Measurements from ENCODE around the gene CCT8. TPM values are rescaled to one million over a fixed set of nuclear protein-coding genes. Genes with fewer than 3 reads are reported as not detected.

The CCT8 gene
- total and polyA plus RNA-seq, 2 of the 8 experiments (the other 6 are each of a cell fraction or from before 2014, with no cell fraction given) = 151 to 319 TPM

DNA sequence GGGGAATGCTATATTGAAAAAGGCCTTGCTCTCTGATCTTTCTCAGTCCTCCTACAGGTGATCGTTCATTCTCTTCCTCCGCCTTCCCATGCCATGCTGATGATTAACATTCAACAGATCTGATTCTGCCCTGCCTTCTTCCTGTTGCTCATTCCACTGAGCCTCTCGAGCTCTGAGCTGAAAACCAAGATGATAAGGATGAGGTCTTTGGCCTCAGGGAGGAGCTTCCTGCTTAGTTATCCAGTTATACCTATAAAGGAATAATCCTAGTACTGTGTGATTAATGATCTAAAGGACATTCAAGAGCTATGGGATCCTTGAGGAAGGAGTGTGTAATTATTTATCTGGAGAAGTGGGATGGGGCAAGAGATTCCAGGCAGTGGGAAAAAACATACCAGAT is 31.8 kb upstream of the CCT8 start:
- no peak for FAIRE-seq
- CTCF ChIA-PET (ENCODE audit: partially characterized antibody) = interaction anchor here (1.8 to 2.7 kb wide), 4 partner anchors 8 to 256 kb away, joined by 4 to 16 read pairs (median 6); no protein-coding TSS in a partner anchor
- H2BK15ac ChIP-seq (ENCODE audit: low read length) = no peak overlapping the region
- no peak overlapping the region for H3K18ac ChIP-seq (ENCODE audit: extremely low read depth, low read length)
- no peak overlapping the region for H4K91ac ChIP-seq (replicated peaks; ENCODE audit: insufficient read length, low read length)
- H2BK120ac ChIP-seq (replicated peaks; ENCODE audit: low read depth, low read length) = no peak overlapping the region
- H3K14ac ChIP-seq (ENCODE audit: insufficient read length) = no peak overlapping the region
- H3K36me3 ChIP-seq (ENCODE audit: control insufficient read depth in 2 of 4, insufficient read depth in 4 of 4, low read length in 3 of 4) = no peaks in the 10 kb centered on the region
- WGBS, 2 experiments (ENCODE audit: extremely low coverage in 1 of 2, insufficient coverage in 1 of 2, insufficient read length in 1 of 2, insufficient replicate concordance in 2 of 2, low coverage in 1 of 2, low lambda C conversion rate in 2 of 2, missing lambda C conversion rate in 1 of 2) = 89% methylated on average over 3 of the region's 3 CpGs; no CpG with 5 or more reads in 1 of the 2 experiments
- DNase-seq (ENCODE audit: low read depth in 1 of 2, low spot score in 2 of 2) = no peak
- H2BK20ac ChIP-seq (ENCODE audit: low read length) = no peak overlapping the region
- no peak overlapping the region for H3K4me2 ChIP-seq (ENCODE audit: insufficient read depth in 1 of 2, low read depth in 2 of 2, low read length in 2 of 2)
- H3K27ac ChIP-seq (ENCODE audit: low read depth, low read length) = no peak overlapping the region
- H3K23ac ChIP-seq (ENCODE audit: insufficient read length) = no peak overlapping the region
- no peak overlapping the region for H3K4ac ChIP-seq (replicated peaks; ENCODE audit: insufficient read length, low read depth, low read length)
- H3K23me2 ChIP-seq (ENCODE audit: low read depth, low read length) = no peaks in the 10 kb centered on the region
- H3K56ac ChIP-seq (replicated peaks; ENCODE audit: insufficient read length, low read depth, low read length) = no peak overlapping the region
- no peak overlapping the region for H4K8ac ChIP-seq (ENCODE audit: extremely low read depth, insufficient read depth, low read length)
- H3K9me3 ChIP-seq (ENCODE audit: insufficient read depth in 2 of 2, low read depth in 1 of 2, low read length in 1 of 2) = no peaks in the 10 kb centered on the region
- H4K20me1 ChIP-seq (replicated peaks in 1 of 2; ENCODE audit: control insufficient read depth in 1 of 2, insufficient read depth in 2 of 2, low read length in 2 of 2) = no peaks in the 10 kb centered on the region
- POLR2A ChIA-PET (ENCODE audit: partially characterized antibody) = interaction anchor here (0.6 to 1.5 kb wide), 2 partner anchors 27 to 195 kb away, joined by 3 read pairs; no protein-coding TSS in a partner anchor
- no peak overlapping the region for H3K9ac ChIP-seq (replicated peaks in 1 of 4; ENCODE audit: extremely low read depth in 1 of 4, low read depth in 3 of 4, low read length in 3 of 4)
- no peaks in the 10 kb centered on the region for H3K79me2 ChIP-seq (ENCODE audit: control insufficient read depth in 1 of 2, insufficient read depth in 2 of 2, low read length in 2 of 2)
- H2BK5ac ChIP-seq (ENCODE audit: low read depth, low read length) = no peak overlapping the region
- no peaks in the 10 kb centered on the region for H3K79me1 ChIP-seq (ENCODE audit: low read depth, low read length)
- no peaks in the 10 kb centered on the region for H3K4me1 ChIP-seq (replicated peaks in 1 of 4; ENCODE audit: control insufficient read depth in 3 of 4, insufficient read depth in 4 of 4, low read length in 3 of 4)
- no peak overlapping the region for H2AK5ac ChIP-seq (ENCODE audit: low read depth, low read length)
- H2BK12ac ChIP-seq (ENCODE audit: low read depth, low read length) = no peak overlapping the region
- no peak for TF ChIP-seq CBX8 (IDR thresholded peaks at IDR 0.05; ENCODE audit: borderline replicate concordance, low read depth, low read length)
- TF ChIP-seq CHD1 (IDR thresholded peaks at IDR 0.05; ENCODE audit: low read depth, low read length) = no peak
- no peak for TF ChIP-seq RFX5 (IDR thresholded peaks at IDR 0.05; ENCODE audit: borderline replicate concordance, low read depth, low read length)
- TF ChIP-seq SIRT6 (IDR thresholded peaks at IDR 0.05; ENCODE audit: low read length) = no peak
- TF ChIP-seq KDM4A (IDR thresholded peaks at IDR 0.05; ENCODE audit: low read depth, low read length, severe bottlenecking) = no peak
- TF ChIP-seq ATF2 (IDR thresholded peaks at IDR 0.05; ENCODE audit: low read length) = no peak
- no peak for TF ChIP-seq CTBP2 (IDR thresholded peaks at IDR 0.05; ENCODE audit: borderline replicate concordance, insufficient read depth, insufficient read length, low read length)
- TF ChIP-seq JUN (IDR thresholded peaks at IDR 0.05; ENCODE audit: low read depth, low read length) = no peak
- H3K27me3 ChIP-seq (replicated peaks in 1 of 4; ENCODE audit: control insufficient read depth in 3 of 4, extremely low read depth in 1 of 4, insufficient read depth in 3 of 4, low read length in 3 of 4) = no peaks in the 10 kb centered on the region
- no peak overlapping the region for H4K5ac ChIP-seq (ENCODE audit: insufficient read length, low read depth, low read length)
- H2AFZ ChIP-seq (ENCODE audit: low read length) = no peak overlapping the region
- H3K4me3 ChIP-seq (ENCODE audit: extremely low read depth in 1 of 4, insufficient read depth in 2 of 4, low read depth in 3 of 4, low read length in 4 of 4) = no peak overlapping the region
